Activated CD4-positive, alpha-beta T cell treated with anti-CD3 and anti-CD28 coated beads for 24 hours (primary cell): ENCODE measurements around the gene PDE11A.
"Not testable (repeated sequence)": the region's sequence is repeated elsewhere in the genome, so short reads cannot be mapped to it uniquely, and the experiment has no call there.

Source experiments
- DNase-seq, 2 donors: peaks; one replicate each; pipeline ENCODE4 v3.0.0-alpha.2; 2020; ENCODE audit warnings: low read depth in 2 of 2

Gene PDE11A

GRCh38 chr2:178074123-178075005, 1.8 kb upstream of the PDE11A start:
- no peak for DNase-seq

DNA sequence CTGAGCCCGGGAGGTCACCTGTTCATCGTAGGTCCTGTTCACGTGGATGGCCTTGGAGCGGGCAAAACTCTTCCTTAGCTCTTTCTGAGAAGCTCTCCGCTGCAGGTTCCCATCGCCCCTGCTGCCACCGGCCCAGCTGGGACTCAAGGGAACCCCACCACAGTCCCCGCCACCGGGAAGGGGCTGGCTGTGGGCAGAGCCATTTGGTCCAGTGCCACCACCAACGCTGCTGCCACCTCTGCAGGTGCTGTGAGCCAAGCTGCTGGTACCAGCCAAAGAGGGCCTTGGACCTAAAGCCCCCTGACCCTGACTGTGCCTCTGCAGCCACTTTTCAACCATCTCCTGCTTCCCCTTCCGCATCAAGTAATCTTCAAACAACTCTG, 586 bp downstream of the PDE11A start:
- no peak for DNase-seq

DNA sequence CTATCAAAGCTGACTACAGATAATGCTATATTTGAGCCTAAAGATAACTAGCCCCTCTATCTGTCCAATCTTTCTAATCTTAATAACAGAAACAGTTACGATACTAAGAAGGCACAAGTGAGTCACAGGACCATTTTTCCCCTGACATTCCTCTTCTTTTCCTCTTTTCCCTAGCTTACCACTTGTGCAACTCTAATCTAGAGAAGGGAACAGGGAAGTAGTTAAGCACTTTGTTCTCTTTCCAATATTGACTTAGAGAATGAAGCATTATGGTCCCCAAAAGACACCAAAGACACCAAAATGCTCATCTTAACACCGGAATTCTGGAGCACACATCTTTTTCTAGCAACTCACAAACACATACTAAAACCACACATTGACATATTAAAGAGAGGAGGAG, 1.8 kb downstream of the PDE11A start:
- no peak for DNase-seq

GRCh38 chr2:178069551-178069950, 3.0 kb downstream of the PDE11A start:
- no peak for DNase-seq

DNA sequence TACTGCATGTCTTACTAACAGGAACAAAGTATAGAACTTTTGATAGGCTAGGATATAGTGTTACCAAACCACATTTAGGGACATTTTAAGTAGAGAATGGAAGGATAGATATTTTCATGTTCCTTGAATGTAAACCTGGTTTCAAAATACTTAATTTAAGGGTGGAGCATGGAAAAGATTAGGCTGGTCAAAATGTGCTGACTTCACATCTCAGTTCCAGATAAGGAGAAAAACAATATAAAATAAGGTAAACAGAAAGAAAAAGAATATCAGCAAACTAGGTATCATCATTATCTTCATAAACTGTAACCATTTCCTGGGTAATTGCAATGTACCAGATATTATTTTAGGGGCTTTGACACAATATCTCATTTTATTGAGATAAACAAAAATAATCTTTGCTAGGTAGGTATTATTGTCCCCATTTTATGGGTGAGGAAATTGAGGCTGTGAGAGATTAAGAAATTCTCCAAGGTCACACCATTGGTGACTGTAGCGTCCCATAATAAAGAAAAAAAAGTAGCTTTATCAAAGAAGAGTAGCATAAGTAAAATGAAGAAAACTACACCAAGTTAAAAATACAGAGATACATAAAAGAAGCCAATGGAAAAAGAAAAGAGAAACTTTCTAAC, 3.6 kb downstream of the PDE11A start:
- no peak for DNase-seq

DNA sequence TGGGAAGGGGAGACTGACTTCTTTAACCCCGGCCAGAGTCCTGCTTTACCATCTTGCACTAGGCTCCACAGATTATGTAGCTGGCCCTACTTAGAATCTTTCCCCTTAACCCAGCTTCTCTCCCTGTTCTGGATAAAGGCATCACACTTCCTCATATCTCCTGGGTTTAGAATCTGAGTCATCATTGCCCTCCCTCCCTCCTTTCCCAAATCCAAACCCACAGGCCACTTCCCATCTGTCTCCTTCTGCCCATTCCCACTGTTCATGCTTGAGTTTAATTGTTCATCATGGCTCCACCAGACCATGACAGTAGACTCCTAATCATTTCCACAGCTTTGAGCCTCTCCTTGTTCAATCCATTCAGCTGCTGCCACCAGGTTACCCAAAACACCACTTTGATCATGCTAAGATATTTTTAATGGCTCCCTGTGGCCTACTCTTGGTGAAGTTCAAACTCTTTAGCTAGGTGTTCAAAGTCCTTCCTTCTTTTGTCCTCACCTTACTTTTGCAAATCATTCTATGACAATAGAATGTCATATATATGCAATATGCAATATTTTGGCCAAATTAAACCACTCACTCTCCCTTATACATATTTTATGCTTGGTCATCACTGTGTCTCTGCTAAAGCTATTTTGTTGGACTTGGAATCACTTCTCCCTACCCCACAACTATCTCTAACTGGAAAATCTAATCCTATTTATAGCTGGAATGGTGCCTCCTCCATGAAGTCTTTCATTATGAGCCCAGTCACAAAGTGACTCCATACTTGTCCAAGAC, 5.5 kb downstream of the PDE11A start:
- no peak for DNase-seq

- no peak for DNase-seq
These were observed 6.3 kb downstream of the PDE11A start for GRCh38 chr2:178066324-178066723.

DNA sequence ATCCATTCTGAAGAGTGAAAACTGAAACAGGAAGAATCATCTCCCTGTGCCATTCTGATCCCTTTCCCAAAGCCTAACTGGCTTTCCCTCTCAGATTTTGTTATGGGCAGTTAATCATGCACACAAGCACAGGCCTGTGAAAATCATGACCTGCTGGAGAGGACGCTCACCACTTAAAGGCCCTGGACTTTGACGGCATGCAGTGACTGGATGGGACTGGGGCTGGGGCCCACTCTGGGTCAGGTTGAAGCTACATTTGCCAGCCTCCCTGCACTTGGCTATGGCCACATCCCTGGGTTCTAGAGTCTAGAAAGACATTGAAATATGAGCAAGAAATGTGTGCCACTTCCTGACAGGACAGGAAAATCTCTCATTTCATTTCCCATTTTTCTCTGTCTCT, 12.9 kb downstream of the PDE11A start:
- DNase-seq: no peak

DNA sequence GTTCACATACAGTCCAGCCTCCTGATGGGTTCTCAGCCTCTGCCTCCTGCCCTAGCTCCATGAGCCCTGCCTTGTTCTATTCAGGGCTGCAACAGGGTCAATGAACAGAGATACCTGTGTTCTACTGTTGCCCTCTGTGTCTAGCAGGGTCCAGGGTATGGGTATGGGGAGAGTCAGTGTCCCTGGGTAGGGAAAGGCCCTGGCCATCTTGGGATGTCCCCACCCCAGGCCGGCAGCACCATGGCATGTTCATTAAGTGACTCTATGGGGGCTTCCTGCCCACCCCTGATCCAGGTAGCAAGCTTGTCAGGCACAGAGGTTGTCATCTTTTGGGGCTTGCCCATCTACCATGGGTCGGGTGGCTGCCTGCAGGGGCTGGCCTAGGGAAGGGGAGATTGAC, 13.5 kb downstream of the PDE11A start:
- DNase-seq: no peak

DNA sequence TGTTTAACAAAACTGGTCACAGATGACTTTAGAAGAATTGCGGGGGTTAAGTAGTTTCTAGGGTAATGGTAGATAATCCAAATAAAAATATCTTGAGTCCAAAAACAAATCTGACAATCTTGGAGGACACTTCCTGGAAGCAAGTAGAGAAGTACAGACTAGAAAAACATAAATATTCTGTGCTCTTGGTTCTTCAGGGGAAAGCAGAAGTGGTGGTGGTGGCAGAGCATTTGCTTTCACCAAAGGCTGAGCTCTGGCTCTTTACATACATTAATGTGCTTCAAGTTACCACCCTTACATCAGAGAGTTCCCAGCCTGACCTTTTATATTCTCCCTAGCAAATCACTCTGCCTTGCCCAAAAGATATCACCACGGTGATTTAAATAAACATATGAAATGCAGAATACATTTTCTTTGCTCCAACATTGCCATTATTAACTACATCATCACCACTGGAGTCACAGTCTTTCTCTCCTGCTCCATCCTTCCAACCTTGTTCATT, 15.3 kb downstream of the PDE11A start:
- DNase-seq: no peak

DNA sequence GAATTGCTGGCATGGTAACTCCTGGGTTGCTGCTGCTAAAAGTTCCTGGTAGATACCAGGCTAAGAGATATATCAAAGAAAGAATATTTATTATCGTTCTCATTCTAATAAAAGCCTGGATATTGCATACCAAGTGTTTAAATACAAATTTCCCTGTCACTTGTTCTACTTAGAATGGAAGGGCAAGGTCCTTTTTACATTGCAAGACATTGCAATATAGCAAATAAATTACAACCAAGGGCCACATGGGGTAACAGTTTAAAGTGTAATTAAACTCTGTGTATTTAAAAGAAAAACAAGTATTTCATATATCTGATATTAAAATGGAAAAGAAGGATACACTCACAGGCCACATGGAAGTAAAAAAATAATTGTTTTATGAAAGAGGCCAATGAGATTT, 16.2 kb downstream of the PDE11A start:
- DNase-seq: no peak

GRCh38 chr2:178051257-178051656, 21.3 kb downstream of the PDE11A start:
- not testable (repeated sequence) for DNase-seq

DNA sequence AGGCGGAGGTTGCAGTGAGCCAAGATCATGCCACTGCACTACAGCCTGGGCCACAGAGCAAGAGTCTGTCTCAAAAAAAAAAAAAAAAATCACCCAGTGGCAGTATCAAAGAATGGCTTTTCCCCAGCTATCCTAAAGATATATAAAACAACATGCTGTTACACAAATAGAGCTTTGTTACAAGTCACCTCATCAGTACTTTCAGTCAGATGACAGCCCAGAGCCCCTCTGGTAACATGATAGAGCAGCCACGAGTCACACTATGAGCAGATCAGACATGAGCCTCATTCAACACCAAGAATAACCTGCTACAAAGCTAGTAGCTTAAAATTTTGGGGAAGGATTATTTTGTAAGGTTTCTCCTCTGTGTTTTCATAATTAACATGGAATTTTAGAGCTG, 25.2 kb downstream of the PDE11A start:
- DNase-seq: no peak

GRCh38 chr2:178044836-178045235, 27.7 kb downstream of the PDE11A start:
- no peak for DNase-seq

DNA sequence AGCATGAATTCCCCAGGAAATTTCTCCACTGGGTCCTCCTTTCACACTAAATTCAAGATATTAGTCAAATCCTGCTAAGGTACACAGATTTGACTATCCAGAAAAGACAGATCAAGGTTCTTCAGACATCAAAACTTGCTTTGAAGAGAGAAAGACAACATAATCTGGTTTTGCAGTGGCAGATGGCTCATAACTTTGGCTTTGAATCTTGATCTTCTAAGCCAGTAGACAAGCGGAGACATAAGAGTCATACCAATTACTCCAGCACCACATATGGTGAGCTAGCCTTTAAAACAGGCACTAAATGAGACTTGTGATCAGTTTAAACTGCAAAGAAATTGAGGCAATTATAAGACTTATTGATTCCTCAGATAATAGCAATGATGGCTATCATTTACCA, 29.3 kb downstream of the PDE11A start:
- DNase-seq: no peak

- DNase-seq: not testable (repeated sequence)
These were observed 39.0 kb downstream of the PDE11A start for GRCh38 chr2:178033583-178033982.

GRCh38 chr2:178029342-178029741, 43.2 kb downstream of the PDE11A start:
- DNase-seq: no peak

GRCh38 chr2:178025551-178026185, 46.9 kb downstream of the PDE11A start:
- no peak for DNase-seq

- DNase-seq: no peak
These were observed 54.4 kb downstream of the PDE11A start for GRCh38 chr2:178018141-178018540.

- no peak for DNase-seq
These were observed 56.0 kb downstream of the PDE11A start for GRCh38 chr2:178016612-178017011.

DNA sequence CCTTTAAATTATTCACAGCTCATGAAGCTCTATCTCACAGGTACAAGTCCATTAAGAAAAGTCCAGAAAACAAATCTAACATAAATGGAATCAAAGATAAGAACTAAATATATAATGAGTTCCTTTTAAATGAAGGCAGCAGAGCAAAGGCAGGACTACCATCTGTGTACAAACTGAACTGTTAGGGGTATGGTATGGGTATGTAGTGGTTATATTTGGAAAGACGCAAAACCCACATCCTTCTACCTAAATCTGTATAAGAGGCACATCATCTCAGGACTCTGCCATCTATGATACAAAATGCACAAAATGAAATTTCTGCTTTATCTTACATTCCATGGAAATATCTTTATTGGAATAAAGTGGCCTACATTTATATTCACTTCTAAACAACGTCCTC, 59.9 kb downstream of the PDE11A start:
- no peak for DNase-seq

DNA sequence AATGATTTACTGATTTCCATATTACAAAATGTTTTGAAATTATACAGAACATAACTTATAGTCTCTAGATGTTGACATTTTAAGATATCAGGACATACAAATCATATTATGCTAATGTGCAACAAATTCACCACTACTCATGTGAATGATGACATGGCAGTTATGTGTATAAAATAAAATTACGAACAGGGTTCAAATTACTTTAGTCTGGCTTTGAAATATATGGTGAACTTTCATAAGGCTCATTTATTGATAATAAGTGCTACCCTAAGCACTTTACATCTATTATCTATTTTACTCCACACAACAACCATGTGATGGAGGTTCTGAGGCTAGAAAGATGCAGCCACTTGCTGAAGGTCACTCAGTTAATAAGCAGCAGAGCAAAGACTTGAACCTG, 62.8 kb downstream of the PDE11A start:
- DNase-seq: no peak
